Hematopoietic multipotent progenitor cell (in vitro differentiated cells): ENCODE data around the gene STARD10. TPM values are rescaled to one million over a fixed set of nuclear protein-coding genes. Genes with fewer than 3 reads are reported as not detected.

ENCODE experiments used
- DNase-seq, 3 donors: peaks; one replicate each; pipeline ENCODE4 v3.0.0-alpha.2; 2011 to 2015; ENCODE audit warnings: low read depth in 2 of 3, low spot score in 2 of 3
- total RNA-seq: library from RNA; depleted of rRNA; stranded (reverse); fragments of >200 nt; gene quantifications from one replicate; pipeline ENCODE4 v1.2.3, GENCODE V29; 2012

STARD10 gene
- total RNA-seq, 1 donor, result 34.7 TPM

GRCh38 chr11:72782081-72782920 lies 11.5 kb downstream of the STARD10 start:
- DNase-seq, result no peak

GRCh38 chr11:72781313-72782080 lies 12.3 kb downstream of the STARD10 start:
- peak in 1 of 3 donors; percentile 45 for DNase-seq

- no peak for DNase-seq
Observed at GRCh38 chr11:72781063-72781312, 12.9 kb downstream of the STARD10 start.

- DNase-seq, result no peak
Observed at GRCh38 chr11:72780296-72781062, 13.4 kb downstream of the STARD10 start.

GRCh38 chr11:72779495-72780128 lies 14.2 kb downstream of the STARD10 start:
- DNase-seq, result no peak

- no peak for DNase-seq
Observed at GRCh38 chr11:72778535-72779494, 15.0 kb downstream of the STARD10 start.

GRCh38 chr11:72777755-72778278 lies 16.0 kb downstream of the STARD10 start:
- DNase-seq, result no peak

- no peak for DNase-seq
Observed at GRCh38 chr11:72776844-72777754, 16.7 kb downstream of the STARD10 start.

GRCh38 chr11:72776117-72776843 lies 17.6 kb downstream of the STARD10 start:
- DNase-seq, result no peak

- no peak for DNase-seq
Observed at GRCh38 chr11:72775288-72776110, 18.3 kb downstream of the STARD10 start.

GRCh38 chr11:72774499-72774898 lies 19.3 kb downstream of the STARD10 start:
- no peak for DNase-seq

- no peak for DNase-seq
Observed at GRCh38 chr11:72773696-72774095, 20.2 kb downstream of the STARD10 start.

GRCh38 chr11:72773291-72773690 lies 20.6 kb downstream of the STARD10 start:
- DNase-seq, result no peak

GRCh38 chr11:72772059-72772458 lies 21.8 kb downstream of the STARD10 start:
- no peak for DNase-seq

GRCh38 chr11:72771507-72771906 lies 22.3 kb downstream of the STARD10 start:
- DNase-seq, result no peak

- DNase-seq, result no peak
Observed at GRCh38 chr11:72770799-72771198, 23.0 kb downstream of the STARD10 start.

GRCh38 chr11:72769680-72770079 lies 24.2 kb downstream of the STARD10 start:
- no peak for DNase-seq
